ENCODE results near the gene SLC25A36. TPM values are rescaled to one million over a fixed set of nuclear protein-coding genes. Genes with fewer than 3 reads are reported as not detected.
"Not testable (repeated sequence)": the region's sequence is repeated elsewhere in the genome, so short reads cannot be mapped to it uniquely, and the experiment has no call there.

The SLC25A36 gene
- total and polyA plus RNA-seq, 12 donors: 21.3 to 124 (median 52.7) TPM

DNA sequence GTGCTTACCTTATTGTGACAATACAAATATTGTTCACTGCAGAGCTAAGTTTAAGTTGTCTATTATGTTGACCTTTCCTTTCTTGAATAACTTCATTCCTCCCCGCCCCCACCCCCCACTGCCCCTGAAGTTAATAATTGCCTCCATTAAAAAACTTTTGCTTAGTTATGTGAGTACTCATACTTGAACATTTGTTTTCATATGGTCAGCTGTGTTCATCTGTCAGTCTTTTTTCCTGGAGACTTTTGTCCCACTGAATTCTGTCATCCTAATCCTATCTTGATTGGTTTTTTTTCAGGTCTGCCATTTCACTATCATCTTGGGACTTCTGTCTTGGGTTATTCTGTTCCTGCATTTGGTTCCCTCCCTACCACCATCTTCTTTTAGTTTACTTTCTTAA, 8.5 kb downstream of the SLC25A36 start:
- Histone ChIP-seq H3K27me3 (no peaks in the 10 kb centered on the region), H3K4me3 (no peak overlapping the region), H3K9me3 (replicated peaks in 1 of 3) (no peaks in the 10 kb centered on the region), H3K27ac (no peak overlapping the region), H3K36me3 (replicated peaks in 1 of 2) (no peaks in the 10 kb centered on the region), H3K4me1 (replicated peaks in 1 of 2) (peaks cover 7 to 27% of the 10 kb centered on the region in 2 donors)
- TF ChIP-seq POLR2A (IDR thresholded peaks at IDR 0.05): no peak
- TF ChIP-seq, protein P1, sequence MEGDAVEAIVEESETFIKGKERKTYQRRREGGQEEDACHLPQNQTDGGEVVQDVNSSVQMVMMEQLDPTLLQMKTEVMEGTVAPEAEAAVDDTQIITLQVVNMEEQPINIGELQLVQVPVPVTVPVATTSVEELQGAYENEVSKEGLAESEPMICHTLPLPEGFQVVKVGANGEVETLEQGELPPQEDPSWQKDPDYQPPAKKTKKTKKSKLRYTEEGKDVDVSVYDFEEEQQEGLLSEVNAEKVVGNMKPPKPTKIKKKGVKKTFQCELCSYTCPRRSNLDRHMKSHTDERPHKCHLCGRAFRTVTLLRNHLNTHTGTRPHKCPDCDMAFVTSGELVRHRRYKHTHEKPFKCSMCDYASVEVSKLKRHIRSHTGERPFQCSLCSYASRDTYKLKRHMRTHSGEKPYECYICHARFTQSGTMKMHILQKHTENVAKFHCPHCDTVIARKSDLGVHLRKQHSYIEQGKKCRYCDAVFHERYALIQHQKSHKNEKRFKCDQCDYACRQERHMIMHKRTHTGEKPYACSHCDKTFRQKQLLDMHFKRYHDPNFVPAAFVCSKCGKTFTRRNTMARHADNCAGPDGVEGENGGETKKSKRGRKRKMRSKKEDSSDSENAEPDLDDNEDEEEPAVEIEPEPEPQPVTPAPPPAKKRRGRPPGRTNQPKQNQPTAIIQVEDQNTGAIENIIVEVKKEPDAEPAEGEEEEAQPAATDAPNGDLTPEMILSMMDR (IDR thresholded peaks at IDR 0.05): no peak
- intact Hi-C loops (cut with DNase I): no loop called here
- WGBS, 4 donors: 92 to 100% (median 94%) methylated on average over 1 of the region's 1 CpG
- no peak for DNase-seq

DNA sequence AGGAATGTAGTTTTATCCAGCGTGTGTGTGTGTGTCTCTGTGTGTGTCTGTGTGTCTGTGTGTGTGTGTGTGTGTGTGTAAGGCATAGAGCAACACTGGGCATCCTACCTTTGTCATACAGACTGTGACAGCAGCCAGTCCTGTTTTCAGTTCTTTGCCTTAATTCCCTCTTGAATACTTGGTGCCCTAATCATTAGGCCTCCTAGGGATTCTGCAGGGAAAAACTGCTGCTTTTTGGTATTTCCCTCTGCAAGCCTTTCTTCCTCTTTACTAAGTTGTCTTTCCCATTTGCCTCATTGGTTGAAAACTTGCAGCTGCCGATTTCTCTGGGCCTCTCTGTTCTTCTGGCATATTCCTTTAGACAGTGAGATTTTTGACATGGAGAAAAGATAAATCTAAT, 9.2 kb downstream of the SLC25A36 start:
- peaks cover 7 to 20% of the 10 kb centered on the region in 2 donors for H3K4me1 ChIP-seq (replicated peaks in 1 of 2)
- H3K9me3 ChIP-seq (replicated peaks in 1 of 3): no peaks in the 10 kb centered on the region
- TF ChIP-seq, protein P1 (IDR thresholded peaks at IDR 0.05): no peak
- TF ChIP-seq POLR2A (IDR thresholded peaks at IDR 0.05): no peak
- no peak overlapping the region for H3K4me3 ChIP-seq
- DNase-seq: no peak
- WGBS, 4 donors: 47 to 74% (median 65%) methylated on average over 2 of the region's 2 CpGs
- intact Hi-C loops (cut with DNase I): no loop called here
- no peak overlapping the region for H3K27ac ChIP-seq
- no peaks in the 10 kb centered on the region for H3K27me3 ChIP-seq
- H3K36me3 ChIP-seq (replicated peaks in 1 of 2): no peaks in the 10 kb centered on the region

DNA sequence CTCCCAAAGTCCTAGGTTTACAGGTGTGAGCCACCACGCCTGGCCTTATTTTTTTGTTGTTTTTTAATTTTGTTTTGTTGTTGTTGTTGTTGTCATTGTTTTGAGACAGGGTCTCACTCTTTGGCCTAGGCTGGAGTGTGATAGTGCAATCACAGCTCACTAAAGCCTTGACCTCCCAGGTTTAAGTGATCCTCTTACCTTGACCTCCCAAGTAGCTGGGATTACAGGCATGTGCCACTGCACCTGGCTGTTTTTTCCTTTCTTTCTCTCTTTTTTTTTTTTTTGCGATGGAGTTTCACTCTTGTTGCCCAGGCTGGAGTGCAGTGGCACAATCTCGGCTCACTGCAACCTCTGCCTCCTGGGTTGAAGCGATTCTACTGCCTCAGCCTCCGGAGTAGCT, 10.1 kb downstream of the SLC25A36 start:
- H3K4me3 ChIP-seq; H3K27me3 ChIP-seq; H3K27ac ChIP-seq; H3K36me3 ChIP-seq (replicated peaks in 1 of 2); DNase-seq; intact Hi-C loops (cut with DNase I); H3K9me3 ChIP-seq (replicated peaks in 1 of 3): not testable (repeated sequence)
- WGBS, 4 donors: 86 to 91% (median 90%) methylated on average over 5 of the region's 5 CpGs
- H3K4me1 ChIP-seq (replicated peaks in 1 of 2): peaks cover 7 to 23% of the 10 kb centered on the region in 2 donors

DNA sequence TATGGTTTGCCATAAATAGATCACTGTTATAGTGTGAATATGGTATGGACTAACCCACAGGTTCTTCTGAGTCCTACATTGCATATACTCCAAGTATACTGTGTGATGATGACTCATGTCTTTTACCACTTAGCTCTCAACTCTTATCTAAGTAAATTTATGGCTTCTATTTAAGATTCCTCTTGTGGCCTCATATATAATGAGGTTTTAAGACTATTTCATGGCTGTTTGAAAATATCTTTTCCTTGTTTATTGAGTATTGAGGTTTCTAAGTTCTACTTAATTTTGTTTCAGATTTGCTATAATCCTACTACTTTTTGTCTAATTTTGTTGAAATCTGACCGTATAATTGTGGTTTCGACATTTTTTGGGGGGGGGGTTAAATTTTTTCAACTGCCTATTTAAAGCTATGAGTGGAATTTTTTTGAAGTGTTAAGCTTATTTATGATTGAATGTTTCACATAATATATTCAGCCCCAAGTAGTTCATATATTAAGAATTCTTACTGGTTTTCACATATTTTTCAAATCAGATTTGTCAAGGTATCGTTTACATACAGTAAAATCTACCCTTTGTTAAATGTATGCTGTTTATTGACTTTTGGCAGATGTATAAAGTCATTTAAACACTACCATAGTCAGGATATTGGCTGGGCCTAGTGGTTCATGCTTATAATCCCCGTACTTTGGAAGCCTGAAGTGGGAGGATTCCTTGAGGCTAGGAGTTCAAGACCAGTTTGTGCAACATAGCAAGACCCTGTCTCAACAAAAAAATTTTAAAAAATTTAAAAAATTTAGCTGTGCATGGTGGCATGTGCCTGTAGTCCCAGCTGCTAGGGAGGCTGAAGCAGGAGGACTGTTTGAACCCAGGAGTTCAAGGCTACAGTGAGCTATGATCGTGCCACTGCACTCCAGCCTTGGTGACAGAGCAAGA, 11.7 kb downstream of the SLC25A36 start:
- Histone ChIP-seq H3K9me3 (replicated peaks in 1 of 3) (no peaks in the 10 kb centered on the region), H3K27me3 (no peaks in the 10 kb centered on the region), H3K27ac (no peak overlapping the region), H3K4me1 (replicated peaks in 1 of 2) (peaks cover 7 to 26% of the 10 kb centered on the region in 2 donors), H3K36me3 (replicated peaks in 1 of 2) (peaks cover 0 to 3% of the 10 kb centered on the region in 2 donors), H3K4me3 (no peak overlapping the region)
- intact Hi-C loops (cut with DNase I): no loop called here
- TF ChIP-seq, protein P1 (IDR thresholded peaks at IDR 0.05): no peak
- TF ChIP-seq POLR2A (IDR thresholded peaks at IDR 0.05): no peak
- DNase-seq: no peak
- 79 to 84% (median 81%) methylated on average over 5 of the region's 5 CpGs for WGBS, 4 donors
